Neuron (in vitro differentiated cells): ENCODE data around the gene SYNDIG1L.

Experiments used
- H2AFZ ChIP-seq: one replicate; pipeline ENCODE4 v1.6.1; 2013; ENCODE audit warnings: low read depth, mild to moderate bottlenecking, inconsistent platforms, low read length, moderate library complexity
- H3K27me3 ChIP-seq: one replicate; pipeline ENCODE4 v1.6.1; 2013; ENCODE audit warnings: low read length; ENCODE audit not compliant: insufficient read depth
- H3K36me3 ChIP-seq: one replicate; pipeline ENCODE4 v1.6.1; 2013; ENCODE audit warnings: low read length; ENCODE audit not compliant: insufficient read depth
- H3K4me1 ChIP-seq: one replicate; pipeline ENCODE4 v1.6.1; 2013; ENCODE audit warnings: low read length; ENCODE audit not compliant: insufficient read depth
- H3K4me3 ChIP-seq: 2 replicates; pipeline ENCODE4 v1.5.1; 2013; ENCODE audit warnings: mild to moderate bottlenecking, low read length, moderate library complexity
- H3K9me3 ChIP-seq: one replicate; pipeline ENCODE4 v1.6.1; 2013; ENCODE audit warnings: low read length

SYNDIG1L gene

DNA sequence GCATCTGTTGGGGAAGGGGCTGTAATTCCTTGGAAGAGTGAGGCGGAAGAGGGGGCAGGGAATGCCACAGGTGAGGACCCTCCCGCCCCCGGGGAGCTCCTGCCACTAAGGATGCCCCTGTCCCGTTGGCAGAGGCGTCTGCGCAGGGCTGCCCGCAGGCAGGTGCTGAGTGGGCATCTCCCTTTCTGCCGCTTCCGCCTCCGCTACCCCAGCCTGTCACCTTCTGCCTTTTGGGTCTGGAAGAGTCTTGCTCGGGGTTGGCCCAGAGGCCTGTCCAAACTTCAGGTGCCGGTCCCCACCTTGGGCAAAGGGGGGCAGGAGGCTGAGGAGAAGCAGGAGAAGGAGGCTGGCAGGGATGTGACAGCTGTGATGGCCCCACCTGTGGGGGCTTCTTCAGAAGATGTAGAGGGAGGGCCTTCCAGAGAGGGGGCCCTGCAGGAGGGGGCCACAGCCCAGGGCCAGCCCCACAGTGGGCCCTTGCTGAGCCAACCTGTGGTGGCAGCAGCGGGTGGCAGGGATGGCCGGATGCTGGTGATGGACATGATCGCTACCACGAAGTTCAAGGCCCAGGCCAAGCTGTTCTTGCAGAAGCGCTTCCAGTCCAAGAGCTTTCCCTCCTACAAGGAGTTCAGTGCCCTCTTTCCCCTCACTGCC is 67.7 kb downstream of the SYNDIG1L start:
- Histone ChIP-seq H3K4me1 (peaks cover 3% of the 10 kb centered on the region), H3K4me3 (no peak overlapping the region), H3K9me3 (no peaks in the 10 kb centered on the region), H2AFZ (no peak overlapping the region), H3K27me3 (peaks cover 2% of the 10 kb centered on the region), H3K36me3 (no peaks in the 10 kb centered on the region)

DNA sequence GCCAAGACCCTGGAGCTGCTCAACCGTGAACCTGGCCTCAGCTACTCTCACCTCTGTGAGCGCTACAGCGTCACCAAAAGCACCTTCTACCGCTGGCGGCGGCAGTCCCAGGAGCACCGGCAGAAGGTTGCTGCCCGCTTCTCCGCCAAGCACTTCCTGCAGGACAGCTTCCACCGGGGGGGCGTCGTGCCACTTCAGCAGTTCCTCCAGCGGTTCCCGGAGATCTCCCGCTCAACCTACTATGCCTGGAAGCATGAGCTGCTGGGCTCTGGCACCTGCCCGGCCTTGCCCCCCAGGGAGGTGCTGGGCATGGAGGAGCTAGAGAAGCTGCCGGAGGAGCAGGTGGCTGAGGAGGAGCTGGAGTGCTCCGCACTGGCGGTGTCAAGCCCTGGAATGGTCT is 68.4 kb downstream of the SYNDIG1L start:
- Histone ChIP-seq H3K36me3 (no peaks in the 10 kb centered on the region), H3K9me3 (no peaks in the 10 kb centered on the region), H2AFZ (no peak overlapping the region), H3K27me3 (peaks cover 2% of the 10 kb centered on the region), H3K4me3 (no peak overlapping the region), H3K4me1 (peaks cover 3% of the 10 kb centered on the region)

GRCh38 chr14:74356892-74357575 is 69.0 kb downstream of the SYNDIG1L start:
- Histone ChIP-seq H3K4me3 (no peak overlapping the region), H2AFZ (no peak overlapping the region), H3K36me3 (no peaks in the 10 kb centered on the region), H3K4me1 (peaks cover 1% of the 10 kb centered on the region), H3K9me3 (no peaks in the 10 kb centered on the region), H3K27me3 (peaks cover 2% of the 10 kb centered on the region)
